ENCODE measurements around the gene XDH.

GRCh38 chr2:31386648-31387047 is 27.9 kb downstream of the XDH start:
- no peak for TF ChIP-seq CTCF (IDR thresholded peaks at IDR 0.05)
- TF ChIP-seq POLR2A (IDR thresholded peaks at IDR 0.05): no peak

Data from Peyer's patch (tissue), 4 donors.